ENCODE data around the gene ABCC2. TPM values are rescaled to one million over a fixed set of nuclear protein-coding genes. Genes with fewer than 3 reads are reported as not detected.

ABCC2 gene
- total RNA-seq, 1 donor from 2014 or later, result 1.9 TPM

GRCh38 chr10:99805190-99805589 lies 22.8 kb downstream of the ABCC2 start:
- TF ChIP-seq CTCF (IDR thresholded peaks at IDR 0.05; ENCODE audit: unreplicated experiment), result no peak
- Mint-ChIP-seq H3K4me3 (ENCODE audit: unreplicated experiment) (no peak overlapping the region), H3K4me1 (ENCODE audit: unreplicated experiment) (peaks cover 14% of the 10 kb centered on the region), H3K9me3 (ENCODE audit: unreplicated experiment) (no peaks in the 10 kb centered on the region), H3K36me3 (ENCODE audit: low read depth, unreplicated experiment) (no peaks in the 10 kb centered on the region), H3K27me3 (ENCODE audit: unreplicated experiment) (peaks cover 4% of the 10 kb centered on the region), H3K27ac (ENCODE audit: unreplicated experiment) (no peak overlapping the region)
- no peak for DNase-seq (ENCODE audit: low spot score)

GRCh38 chr10:99806091-99806490 lies 23.7 kb downstream of the ABCC2 start:
- no peak for TF ChIP-seq CTCF (IDR thresholded peaks at IDR 0.05; ENCODE audit: unreplicated experiment)
- Mint-ChIP-seq H3K9me3 (ENCODE audit: unreplicated experiment) (no peaks in the 10 kb centered on the region), H3K36me3 (ENCODE audit: low read depth, unreplicated experiment) (no peaks in the 10 kb centered on the region), H3K4me1 (ENCODE audit: unreplicated experiment) (peaks cover 14% of the 10 kb centered on the region), H3K27ac (ENCODE audit: unreplicated experiment) (no peak overlapping the region), H3K27me3 (ENCODE audit: unreplicated experiment) (peaks cover 4% of the 10 kb centered on the region), H3K4me3 (ENCODE audit: unreplicated experiment) (no peak overlapping the region)
- DNase-seq (ENCODE audit: low spot score), result no peak

GRCh38 chr10:99807786-99808185 lies 25.3 kb downstream of the ABCC2 start:
- Mint-ChIP-seq H3K27me3 (ENCODE audit: unreplicated experiment) (peaks cover 4% of the 10 kb centered on the region), H3K4me1 (ENCODE audit: unreplicated experiment) (peaks cover 12% of the 10 kb centered on the region), H3K4me3 (ENCODE audit: unreplicated experiment) (peak overlapping the region; percentile 35), H3K27ac (ENCODE audit: unreplicated experiment) (no peak overlapping the region), H3K9me3 (ENCODE audit: unreplicated experiment) (no peaks in the 10 kb centered on the region), H3K36me3 (ENCODE audit: low read depth, unreplicated experiment) (no peaks in the 10 kb centered on the region)
- no peak for DNase-seq (ENCODE audit: low spot score)
- no peak for TF ChIP-seq CTCF (IDR thresholded peaks at IDR 0.05; ENCODE audit: unreplicated experiment)

- peaks cover 10% of the 10 kb centered on the region for H3K4me1 Mint-ChIP-seq (ENCODE audit: unreplicated experiment)
- no peak for TF ChIP-seq CTCF (IDR thresholded peaks at IDR 0.05; ENCODE audit: unreplicated experiment)
- H3K4me3 Mint-ChIP-seq (ENCODE audit: unreplicated experiment), result peak overlapping the region; percentile 35
- H3K36me3 Mint-ChIP-seq (ENCODE audit: low read depth, unreplicated experiment), result no peaks in the 10 kb centered on the region
- H3K9me3 Mint-ChIP-seq (ENCODE audit: unreplicated experiment), result no peaks in the 10 kb centered on the region
- DNase-seq (ENCODE audit: low spot score), result no peak
- no peak overlapping the region for H3K27ac Mint-ChIP-seq (ENCODE audit: unreplicated experiment)
- peaks cover 4% of the 10 kb centered on the region for H3K27me3 Mint-ChIP-seq (ENCODE audit: unreplicated experiment)
Observed at GRCh38 chr10:99808270-99808669, 25.8 kb downstream of the ABCC2 start.

- Mint-ChIP-seq H3K36me3 (ENCODE audit: low read depth, unreplicated experiment) (no peaks in the 10 kb centered on the region), H3K27me3 (ENCODE audit: unreplicated experiment) (peaks cover 4% of the 10 kb centered on the region), H3K9me3 (ENCODE audit: unreplicated experiment) (no peaks in the 10 kb centered on the region), H3K27ac (ENCODE audit: unreplicated experiment) (no peak overlapping the region), H3K4me3 (ENCODE audit: unreplicated experiment) (no peak overlapping the region), H3K4me1 (ENCODE audit: unreplicated experiment) (no peaks in the 10 kb centered on the region)
- TF ChIP-seq CTCF (IDR thresholded peaks at IDR 0.05; ENCODE audit: unreplicated experiment), result no peak
- DNase-seq (ENCODE audit: low spot score), result no peak
Observed at GRCh38 chr10:99809481-99809880, 27.0 kb downstream of the ABCC2 start.

Data from endothelial cell (in vitro differentiated cells).